GM21717 (cell line): Measurements from ENCODE around the gene KTN1.

Experiments used
- ATAC-seq: cut with Tn5 transposase; IDR thresholded peaks from one replicate; pipeline ENCODE4 v1.9.1; 2021; ENCODE audit warnings: mild to moderate bottlenecking, moderate library complexity; ENCODE audit not compliant: unreplicated experiment

Gene KTN1

GRCh38 chr14:55662752-55663151 lies 82.7 kb downstream of the KTN1 start:
- ATAC-seq: no peak

- ATAC-seq: no peak
These were observed 85.2 kb downstream of the KTN1 start for GRCh38 chr14:55665067-55665675.

GRCh38 chr14:55667801-55668200 lies 87.8 kb downstream of the KTN1 start:
- ATAC-seq: no peak

GRCh38 chr14:55671641-55672040 lies 91.6 kb downstream of the KTN1 start:
- no peak for ATAC-seq

- ATAC-seq: no peak
These were observed 93.0 kb downstream of the KTN1 start for GRCh38 chr14:55673048-55673447.

GRCh38 chr14:55681096-55681495 lies 101.1 kb downstream of the KTN1 start:
- ATAC-seq: no peak

GRCh38 chr14:55684956-55685584 lies 105.1 kb downstream of the KTN1 start:
- ATAC-seq: no peak

GRCh38 chr14:55686713-55687112 lies 106.7 kb downstream of the KTN1 start:
- no peak for ATAC-seq

GRCh38 chr14:55688566-55688965 lies 108.6 kb downstream of the KTN1 start:
- no peak for ATAC-seq

GRCh38 chr14:55689981-55690871 lies 110.2 kb downstream of the KTN1 start:
- ATAC-seq: no peak

GRCh38 chr14:55691659-55692058 lies 111.7 kb downstream of the KTN1 start:
- ATAC-seq: peak; percentile 46

GRCh38 chr14:55693904-55694303 lies 113.9 kb downstream of the KTN1 start:
- no peak for ATAC-seq

GRCh38 chr14:55697414-55697861 lies 117.4 kb downstream of the KTN1 start:
- ATAC-seq: no peak

- no peak for ATAC-seq
These were observed 118.0 kb downstream of the KTN1 start for GRCh38 chr14:55698051-55698450.

GRCh38 chr14:55699131-55700057 lies 119.4 kb downstream of the KTN1 start:
- no peak for ATAC-seq

GRCh38 chr14:55701638-55702037 lies 121.6 kb downstream of the KTN1 start:
- peak; percentile 93 for ATAC-seq

- no peak for ATAC-seq
These were observed 122.5 kb downstream of the KTN1 start for GRCh38 chr14:55702511-55702910.

- no peak for ATAC-seq
These were observed 124.6 kb downstream of the KTN1 start for GRCh38 chr14:55704654-55705053.

GRCh38 chr14:55705651-55706364 lies 125.8 kb downstream of the KTN1 start:
- ATAC-seq: no peak

- no peak for ATAC-seq
These were observed 126.3 kb downstream of the KTN1 start for GRCh38 chr14:55706365-55706684.
